NOMO-1 (cell line): ENCODE results near the gene ZMIZ1.
A peak's percentile ranks its signal among the peaks of the same experiment; 100 is the strongest.

ENCODE experiments used
- DNase-seq, 2 experiments: peaks; one replicate each; lab custom pipeline; 2025; ENCODE audit not compliant: unreplicated experiment in 2 of 2; lab: John Stamatoyannopoulos, UW

ZMIZ1 gene

GRCh38 chr10:79293841-79294581 is 225.2 kb downstream of the ZMIZ1 start:
- peak; percentile 86 to 89 for DNase-seq

GRCh38 chr10:79295563-79295962 is 226.8 kb downstream of the ZMIZ1 start:
- peak; percentile 58 to 65 for DNase-seq

- no peak for DNase-seq
These were observed 227.7 kb downstream of the ZMIZ1 start for GRCh38 chr10:79296431-79296830.

- DNase-seq = peak; percentile 14 to 41
These were observed 229.9 kb downstream of the ZMIZ1 start for GRCh38 chr10:79298403-79299244.

- no peak for DNase-seq
These were observed 230.9 kb downstream of the ZMIZ1 start for GRCh38 chr10:79299397-79300241.

- DNase-seq = no peak
These were observed 231.9 kb downstream of the ZMIZ1 start for GRCh38 chr10:79300711-79301110.

- no peak for DNase-seq
These were observed 233.2 kb downstream of the ZMIZ1 start for GRCh38 chr10:79301754-79302530.

- DNase-seq = no peak
These were observed 235.1 kb downstream of the ZMIZ1 start for GRCh38 chr10:79303631-79304478.

GRCh38 chr10:79304479-79305087 is 235.8 kb downstream of the ZMIZ1 start:
- no peak for DNase-seq

GRCh38 chr10:79305515-79305914 is 236.7 kb downstream of the ZMIZ1 start:
- no peak for DNase-seq

GRCh38 chr10:79305988-79306387 is 237.2 kb downstream of the ZMIZ1 start:
- no peak for DNase-seq

- no peak for DNase-seq
These were observed 238.0 kb downstream of the ZMIZ1 start for GRCh38 chr10:79306644-79307220.

GRCh38 chr10:79308016-79308415 is 239.2 kb downstream of the ZMIZ1 start:
- DNase-seq = no peak

GRCh38 chr10:79308969-79309665 is 240.4 kb downstream of the ZMIZ1 start:
- DNase-seq = no peak

- DNase-seq = no peak
These were observed 241.6 kb downstream of the ZMIZ1 start for GRCh38 chr10:79310200-79310865.

GRCh38 chr10:79310911-79311573 is 242.3 kb downstream of the ZMIZ1 start:
- no peak for DNase-seq
